ENCODE data around the gene PIP.

DNA sequence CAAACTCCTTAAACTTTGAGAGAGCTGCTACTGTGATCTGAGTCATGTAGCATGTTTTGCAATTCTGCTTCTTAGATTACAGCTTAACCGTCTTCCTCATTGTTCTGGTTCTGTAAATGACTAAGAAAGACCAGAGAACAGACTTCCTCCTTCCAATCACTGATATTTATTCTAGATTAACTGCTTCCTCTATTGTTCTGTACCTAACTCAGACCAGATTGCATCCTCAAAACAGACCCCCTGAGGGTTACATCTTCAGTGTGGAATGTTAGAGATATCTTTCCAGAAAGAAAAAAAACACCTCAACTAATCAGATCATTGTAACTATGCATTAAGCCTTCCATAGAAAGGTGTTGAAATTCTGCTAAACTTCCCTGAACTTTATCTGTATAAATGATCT, 5.7 kb upstream of the PIP start:
- TF ChIP-seq REST (IDR thresholded peaks at IDR 0.05; ENCODE audit: insufficient read depth in 1 of 2, low read depth in 2 of 2, low read length in 1 of 2), result no peak
- TF ChIP-seq POLR2AphosphoS5 (IDR thresholded peaks at IDR 0.05; ENCODE audit: low read depth, low read length), result no peak
- TF ChIP-seq, protein P1, sequence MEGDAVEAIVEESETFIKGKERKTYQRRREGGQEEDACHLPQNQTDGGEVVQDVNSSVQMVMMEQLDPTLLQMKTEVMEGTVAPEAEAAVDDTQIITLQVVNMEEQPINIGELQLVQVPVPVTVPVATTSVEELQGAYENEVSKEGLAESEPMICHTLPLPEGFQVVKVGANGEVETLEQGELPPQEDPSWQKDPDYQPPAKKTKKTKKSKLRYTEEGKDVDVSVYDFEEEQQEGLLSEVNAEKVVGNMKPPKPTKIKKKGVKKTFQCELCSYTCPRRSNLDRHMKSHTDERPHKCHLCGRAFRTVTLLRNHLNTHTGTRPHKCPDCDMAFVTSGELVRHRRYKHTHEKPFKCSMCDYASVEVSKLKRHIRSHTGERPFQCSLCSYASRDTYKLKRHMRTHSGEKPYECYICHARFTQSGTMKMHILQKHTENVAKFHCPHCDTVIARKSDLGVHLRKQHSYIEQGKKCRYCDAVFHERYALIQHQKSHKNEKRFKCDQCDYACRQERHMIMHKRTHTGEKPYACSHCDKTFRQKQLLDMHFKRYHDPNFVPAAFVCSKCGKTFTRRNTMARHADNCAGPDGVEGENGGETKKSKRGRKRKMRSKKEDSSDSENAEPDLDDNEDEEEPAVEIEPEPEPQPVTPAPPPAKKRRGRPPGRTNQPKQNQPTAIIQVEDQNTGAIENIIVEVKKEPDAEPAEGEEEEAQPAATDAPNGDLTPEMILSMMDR (IDR thresholded peaks at IDR 0.05), result no peak
- TF ChIP-seq TCF7L2 (IDR thresholded peaks at IDR 0.05; ENCODE audit: low read depth, low read length), result no peak
- TF ChIP-seq SIN3A (IDR thresholded peaks at IDR 0.05; ENCODE audit: borderline replicate concordance, insufficient read depth, low read depth, low read length), result no peak
